ENCODE data around the gene CLPTM1.

CLPTM1 gene

GRCh38 chr19:44942067-44942571 lies 13.1 kb upstream of the CLPTM1 start, which contains the start of gene APOC4:
APOC4 (plus strand) TSS chr19:44942237; CDS start chr19:44942278, 41 bp downstream.
- Histone ChIP-seq H3K4me1 (ENCODE audit: control insufficient read depth, insufficient read depth, low read length) (no peaks in the 10 kb centered on the region), H3K27me3 (ENCODE audit: control insufficient read depth, insufficient read depth, low read length, poor library complexity, severe bottlenecking) (no peaks in the 10 kb centered on the region), H3K4me3 (ENCODE audit: insufficient read depth, low read depth, low read length) (no peak within 1 kb of the TSS), H3K27ac (ENCODE audit: insufficient read depth, low read depth, low read length, poor library complexity, severe bottlenecking) (no peak within 1 kb of the TSS), H3K36me3 (ENCODE audit: control insufficient read depth, insufficient read depth, low read length) (no peaks in the 10 kb centered on the region), H3K9me3 (ENCODE audit: control insufficient read depth, low read length) (no peaks in the 10 kb centered on the region)
- 91% methylated on average over 14 of the region's 14 CpGs for WGBS, 2 experiments

- Histone ChIP-seq H3K27me3 (ENCODE audit: control insufficient read depth, insufficient read depth, low read length, poor library complexity, severe bottlenecking) (no peaks in the 10 kb centered on the region), H3K27ac (ENCODE audit: insufficient read depth, low read depth, low read length, poor library complexity, severe bottlenecking) (no peak overlapping the region), H3K9me3 (ENCODE audit: control insufficient read depth, low read length) (no peaks in the 10 kb centered on the region), H3K4me3 (ENCODE audit: insufficient read depth, low read depth, low read length) (no peak overlapping the region), H3K4me1 (ENCODE audit: control insufficient read depth, insufficient read depth, low read length) (no peaks in the 10 kb centered on the region), H3K36me3 (ENCODE audit: control insufficient read depth, insufficient read depth, low read length) (no peaks in the 10 kb centered on the region)
- WGBS, 2 experiments: 83% methylated on average over 10 of the region's 10 CpGs
Observed at GRCh38 chr19:44943801-44944249, 11.4 kb upstream of the CLPTM1 start.

GRCh38 chr19:44947041-44947581 lies 8.1 kb upstream of the CLPTM1 start:
- H3K4me3 ChIP-seq (ENCODE audit: insufficient read depth, low read depth, low read length): no peak overlapping the region
- H3K4me1 ChIP-seq (ENCODE audit: control insufficient read depth, insufficient read depth, low read length): no peaks in the 10 kb centered on the region
- 88 to 90% methylated on average over 13 of the region's 13 CpGs for WGBS, 2 experiments
- no peaks in the 10 kb centered on the region for H3K36me3 ChIP-seq (ENCODE audit: control insufficient read depth, insufficient read depth, low read length)
- H3K27me3 ChIP-seq (ENCODE audit: control insufficient read depth, insufficient read depth, low read length, poor library complexity, severe bottlenecking): no peaks in the 10 kb centered on the region
- no peaks in the 10 kb centered on the region for H3K9me3 ChIP-seq (ENCODE audit: control insufficient read depth, low read length)
- no peak overlapping the region for H3K27ac ChIP-seq (ENCODE audit: insufficient read depth, low read depth, low read length, poor library complexity, severe bottlenecking)

GRCh38 chr19:44948237-44948636 lies 6.9 kb upstream of the CLPTM1 start:
- H3K4me3 ChIP-seq (ENCODE audit: insufficient read depth, low read depth, low read length): no peak overlapping the region
- WGBS, 2 experiments: 91 to 95% methylated on average over 5 of the region's 5 CpGs

GRCh38 chr19:44948763-44949374 lies 6.3 kb upstream of the CLPTM1 start:
- Histone ChIP-seq H3K27ac (ENCODE audit: insufficient read depth, low read depth, low read length, poor library complexity, severe bottlenecking) (no peak overlapping the region), H3K36me3 (ENCODE audit: control insufficient read depth, insufficient read depth, low read length) (no peaks in the 10 kb centered on the region), H3K4me1 (ENCODE audit: control insufficient read depth, insufficient read depth, low read length) (no peaks in the 10 kb centered on the region), H3K27me3 (ENCODE audit: control insufficient read depth, insufficient read depth, low read length, poor library complexity, severe bottlenecking) (no peaks in the 10 kb centered on the region), H3K4me3 (ENCODE audit: insufficient read depth, low read depth, low read length) (no peak overlapping the region), H3K9me3 (ENCODE audit: control insufficient read depth, low read length) (no peaks in the 10 kb centered on the region)
- 93% methylated on average over 4 of the region's 5 CpGs for WGBS, 2 experiments

More at GRCh38 chr19:44948237-44948636, 6.9 kb upstream of the CLPTM1 start:
- no peaks in the 10 kb centered on the region for H3K4me1 ChIP-seq (ENCODE audit: control insufficient read depth, insufficient read depth, low read length)
- no peaks in the 10 kb centered on the region for H3K36me3 ChIP-seq (ENCODE audit: control insufficient read depth, insufficient read depth, low read length)
- no peak overlapping the region for H3K27ac ChIP-seq (ENCODE audit: insufficient read depth, low read depth, low read length, poor library complexity, severe bottlenecking)
- no peaks in the 10 kb centered on the region for H3K27me3 ChIP-seq (ENCODE audit: control insufficient read depth, insufficient read depth, low read length, poor library complexity, severe bottlenecking)
- H3K9me3 ChIP-seq (ENCODE audit: control insufficient read depth, low read length): no peaks in the 10 kb centered on the region

GRCh38 chr19:44949550-44949949 lies 5.6 kb upstream of the CLPTM1 start:
- no peaks in the 10 kb centered on the region for H3K36me3 ChIP-seq (ENCODE audit: control insufficient read depth, insufficient read depth, low read length)
- 77 to 82% methylated on average over 9 of the region's 9 CpGs for WGBS, 2 experiments
- H3K27me3 ChIP-seq (ENCODE audit: control insufficient read depth, insufficient read depth, low read length, poor library complexity, severe bottlenecking): no peaks in the 10 kb centered on the region
- no peaks in the 10 kb centered on the region for H3K9me3 ChIP-seq (ENCODE audit: control insufficient read depth, low read length)
- no peak overlapping the region for H3K4me3 ChIP-seq (ENCODE audit: insufficient read depth, low read depth, low read length)
- no peak overlapping the region for H3K27ac ChIP-seq (ENCODE audit: insufficient read depth, low read depth, low read length, poor library complexity, severe bottlenecking)
- no peaks in the 10 kb centered on the region for H3K4me1 ChIP-seq (ENCODE audit: control insufficient read depth, insufficient read depth, low read length)

- H3K4me3 ChIP-seq (ENCODE audit: insufficient read depth, low read depth, low read length): no peak overlapping the region
- H3K27ac ChIP-seq (ENCODE audit: insufficient read depth, low read depth, low read length, poor library complexity, severe bottlenecking): no peak overlapping the region
- H3K36me3 ChIP-seq (ENCODE audit: control insufficient read depth, insufficient read depth, low read length): no peaks in the 10 kb centered on the region
- peaks cover 8% of the 10 kb centered on the region for H3K4me1 ChIP-seq (ENCODE audit: control insufficient read depth, insufficient read depth, low read length)
- 62 to 71% methylated on average over 12 to 13 of the region's 13 CpGs for WGBS, 2 experiments
- H3K27me3 ChIP-seq (ENCODE audit: control insufficient read depth, insufficient read depth, low read length, poor library complexity, severe bottlenecking): no peaks in the 10 kb centered on the region
- H3K9me3 ChIP-seq (ENCODE audit: control insufficient read depth, low read length): no peaks in the 10 kb centered on the region
Observed at GRCh38 chr19:44951179-44952159, 3.7 kb upstream of the CLPTM1 start.

GRCh38 chr19:44954278-44954648 lies 917 bp upstream of the CLPTM1 start:
- Histone ChIP-seq H3K4me1 (ENCODE audit: control insufficient read depth, insufficient read depth, low read length) (peaks cover 8% of the 10 kb centered on the region), H3K27ac (ENCODE audit: insufficient read depth, low read depth, low read length, poor library complexity, severe bottlenecking) (peak overlapping the region; percentile 58), H3K4me3 (ENCODE audit: insufficient read depth, low read depth, low read length) (peak overlapping the region; percentile 93), H3K36me3 (ENCODE audit: control insufficient read depth, insufficient read depth, low read length) (no peaks in the 10 kb centered on the region), H3K9me3 (ENCODE audit: control insufficient read depth, low read length) (no peaks in the 10 kb centered on the region), H3K27me3 (ENCODE audit: control insufficient read depth, insufficient read depth, low read length, poor library complexity, severe bottlenecking) (no peaks in the 10 kb centered on the region)
- WGBS, 2 experiments: 59 to 61% methylated on average over 13 of the region's 13 CpGs

GRCh38 chr19:44955505-44956439 lies 592 bp downstream of the CLPTM1 start:
- 8% methylated on average over 40 of the region's 40 CpGs for WGBS, 2 experiments

More at GRCh38 chr19:44955505-44956439, 592 bp downstream of the CLPTM1 start:
- Histone ChIP-seq H3K4me3 (ENCODE audit: insufficient read depth, low read depth, low read length) (peak overlapping the region; percentile 93), H3K27me3 (ENCODE audit: control insufficient read depth, insufficient read depth, low read length, poor library complexity, severe bottlenecking) (no peaks in the 10 kb centered on the region), H3K9me3 (ENCODE audit: control insufficient read depth, low read length) (no peaks in the 10 kb centered on the region), H3K4me1 (ENCODE audit: control insufficient read depth, insufficient read depth, low read length) (peaks cover 8% of the 10 kb centered on the region), H3K27ac (ENCODE audit: insufficient read depth, low read depth, low read length, poor library complexity, severe bottlenecking) (peak overlapping the region; percentile 44), H3K36me3 (ENCODE audit: control insufficient read depth, insufficient read depth, low read length) (no peaks in the 10 kb centered on the region)
